Stimulated activated CD4-positive, alpha-beta T cell treated with anti-CD3 and anti-CD28 coated beads, TNF-alpha, amount 100 ng/mL, for 4 hours (primary cell): ENCODE data around the gene ZP1.
A peak's percentile ranks its signal among the peaks of the same experiment; 100 is the strongest.
"Not testable (repeated sequence)": the region's sequence is repeated elsewhere in the genome, so short reads cannot be mapped to it uniquely, and the experiment has no call there.

Experiments
- DNase-seq, 3 experiments: peaks; one replicate each; pipeline ENCODE4 v3.0.0-alpha.2; 2020; ENCODE audit warnings: low read depth in 3 of 3

ZP1 gene

GRCh38 chr11:60866911-60867870 is at the start of gene ZP1:
ZP1 (plus strand) TSS chr11:60867542; CDS start chr11:60867562, 20 bp downstream.
- no peak for DNase-seq

GRCh38 chr11:60818057-60818456 is 49.3 kb upstream of the ZP1 start:
- no peak for DNase-seq

GRCh38 chr11:60821827-60822599 is 45.3 kb upstream of the ZP1 start:
- no peak for DNase-seq

- not testable (repeated sequence) for DNase-seq
Measured at GRCh38 chr11:60823745-60824306, 43.5 kb upstream of the ZP1 start.

GRCh38 chr11:60825118-60825517 is 42.2 kb upstream of the ZP1 start:
- no peak for DNase-seq

- DNase-seq, result no peak
Measured at GRCh38 chr11:60825790-60826189, 41.6 kb upstream of the ZP1 start.

GRCh38 chr11:60830478-60831142 is 36.7 kb upstream of the ZP1 start:
- DNase-seq, result no peak

GRCh38 chr11:60831143-60831500 is 36.2 kb upstream of the ZP1 start:
- DNase-seq, result peak; percentile 58 to 69 (median 60)

- no peak for DNase-seq
Measured at GRCh38 chr11:60831501-60832079, 35.8 kb upstream of the ZP1 start.

GRCh38 chr11:60834742-60835533 is 32.4 kb upstream of the ZP1 start:
- DNase-seq, result no peak

- DNase-seq, result no peak
Measured at GRCh38 chr11:60835534-60835846, 31.9 kb upstream of the ZP1 start.

- no peak for DNase-seq
Measured at GRCh38 chr11:60836866-60837515, 30.4 kb upstream of the ZP1 start.

- no peak for DNase-seq
Measured at GRCh38 chr11:60838132-60838531, 29.2 kb upstream of the ZP1 start.

- DNase-seq, result no peak
Measured at GRCh38 chr11:60840470-60841430, 26.6 kb upstream of the ZP1 start.

- peak; percentile 97 to 99 (median 99) for DNase-seq
Measured at GRCh38 chr11:60841797-60842667, 25.3 kb upstream of the ZP1 start, which contains the start of gene CCDC86. CCDC86 (plus strand) TSS chr11:60842113; CDS start chr11:60842125, 12 bp downstream.

- DNase-seq, result no peak
Measured at GRCh38 chr11:60842668-60843600, 24.4 kb upstream of the ZP1 start.
